Hepatocyte (in vitro differentiated cells): ENCODE measurements around the gene CBFA2T3.

Source experiments
- CTCF ChIP-seq: fragments of 200-600 bp; sonication (generic); IDR thresholded peaks from 2 replicates; pipeline ENCODE4 v1.5.1; 2016; ENCODE audit warnings: antibody characterized with exemption, mild to moderate bottlenecking; ENCODE audit not compliant: poor library complexity
- EZH2 ChIP-seq: fragments of 200-600 bp; sonication (generic); IDR thresholded peaks from 2 replicates; pipeline ENCODE4 v1.6.1; 2016; ENCODE audit warnings: antibody characterized with exemption, mild to moderate bottlenecking, borderline replicate concordance
- EZH2phosphoT487 ChIP-seq: fragments of 200-600 bp; sonication (generic); IDR thresholded peaks from one replicate; pipeline ENCODE4 v1.6.1; 2018; ENCODE audit warnings: antibody characterized with exemption, mild to moderate bottlenecking, low read depth, moderate library complexity; ENCODE audit not compliant: unreplicated experiment, severe bottlenecking

GRCh38 chr16:88907768-88908167, 69.2 kb downstream of the CBFA2T3 start:
- TF ChIP-seq EZH2: no peak
- no peak for TF ChIP-seq EZH2phosphoT487
- no peak for TF ChIP-seq CTCF
